AG04450 (cell line): ENCODE data around the gene LCE2C. TPM values are rescaled to one million over a fixed set of nuclear protein-coding genes. Genes with fewer than 3 reads are reported as not detected.

Source experiments
- CTCF ChIA-PET: fragments of 300-600, 350-600 bp; formaldehyde crosslinking; extraction: SDS; loops from one replicate; lab custom pipeline; 2022; ENCODE audit warnings: antibody characterized with exemption, inconsistent platforms; lab: Charles Lee
- POLR2A ChIA-PET: fragments of 350-600 bp; formaldehyde crosslinking; extraction: SDS; loops from one replicate; lab custom pipeline; 2021; ENCODE audit warnings: antibody characterized with exemption, inconsistent platforms; lab: Yijun Ruan, JAX
- DNase-seq: peaks from one replicate; pipeline ENCODE4 v3.0.0-alpha.2; 2011; ENCODE audit warnings: low read depth, low spot score
- H3K27ac ChIP-seq: one replicate; pipeline ENCODE4 v1.5.1; 2012; ENCODE audit warnings: low read depth, low read length, control low read depth
- H3K27me3 ChIP-seq: one replicate; pipeline ENCODE4 v1.6.0; 2012; ENCODE audit warnings: low read length; ENCODE audit not compliant: control insufficient read depth, insufficient read depth
- H3K4me3 ChIP-seq: 2 replicates; pipeline ENCODE4 v1.5.1; 2011; ENCODE audit warnings: mild to moderate bottlenecking, low read depth, low read length, control low read depth
- H3K9me3 ChIP-seq: 2 replicates; pipeline ENCODE4 v1.5.1; 2012; ENCODE audit warnings: low read length; ENCODE audit not compliant: control insufficient read depth, insufficient read depth
- polyA plus RNA-seq: library from polyadenylated mRNA; depleted of rRNA; stranded (reverse); fragments of >200 nt; gene quantifications from 2 replicates; pipeline ENCODE4 v1.2.3, GENCODE V29; 2011; rRNA removed
- TF ChIP-seq, protein P1 (sequence below): IDR thresholded peaks from 2 replicates; pipeline ENCODE4 v1.5.1; 2011; ENCODE audit warnings: low read depth, low read length, control low read depth, inconsistent platforms

The LCE2C gene
- polyA plus RNA-seq, 1 experiment, result not detected

DNA sequence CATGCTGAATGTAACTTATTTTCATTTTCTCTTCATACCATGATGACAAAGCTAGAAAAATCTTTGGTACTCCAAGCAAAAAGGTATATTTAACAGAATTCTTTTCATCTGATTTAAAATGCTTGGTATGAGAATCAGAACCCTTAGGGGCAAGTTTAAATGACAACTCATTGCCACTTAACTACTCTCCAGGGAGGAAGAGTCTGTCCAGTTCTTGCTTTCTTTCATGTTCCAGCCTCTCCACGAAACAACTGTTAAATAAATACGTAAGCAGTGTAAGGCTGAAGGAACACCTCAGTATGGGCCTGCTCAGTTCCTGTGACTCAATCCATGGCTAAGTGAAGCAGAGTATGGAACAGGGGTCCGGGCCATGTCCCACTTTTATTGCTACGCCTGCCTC is 24.7 kb downstream of the LCE2C start:
- Histone ChIP-seq H3K4me3 (no peak overlapping the region), H3K27ac (no peak overlapping the region), H3K9me3 (peaks cover 8% of the 10 kb centered on the region), H3K27me3 (no peaks in the 10 kb centered on the region)
- CTCF ChIA-PET, result no interaction called here
- TF ChIP-seq, protein P1, sequence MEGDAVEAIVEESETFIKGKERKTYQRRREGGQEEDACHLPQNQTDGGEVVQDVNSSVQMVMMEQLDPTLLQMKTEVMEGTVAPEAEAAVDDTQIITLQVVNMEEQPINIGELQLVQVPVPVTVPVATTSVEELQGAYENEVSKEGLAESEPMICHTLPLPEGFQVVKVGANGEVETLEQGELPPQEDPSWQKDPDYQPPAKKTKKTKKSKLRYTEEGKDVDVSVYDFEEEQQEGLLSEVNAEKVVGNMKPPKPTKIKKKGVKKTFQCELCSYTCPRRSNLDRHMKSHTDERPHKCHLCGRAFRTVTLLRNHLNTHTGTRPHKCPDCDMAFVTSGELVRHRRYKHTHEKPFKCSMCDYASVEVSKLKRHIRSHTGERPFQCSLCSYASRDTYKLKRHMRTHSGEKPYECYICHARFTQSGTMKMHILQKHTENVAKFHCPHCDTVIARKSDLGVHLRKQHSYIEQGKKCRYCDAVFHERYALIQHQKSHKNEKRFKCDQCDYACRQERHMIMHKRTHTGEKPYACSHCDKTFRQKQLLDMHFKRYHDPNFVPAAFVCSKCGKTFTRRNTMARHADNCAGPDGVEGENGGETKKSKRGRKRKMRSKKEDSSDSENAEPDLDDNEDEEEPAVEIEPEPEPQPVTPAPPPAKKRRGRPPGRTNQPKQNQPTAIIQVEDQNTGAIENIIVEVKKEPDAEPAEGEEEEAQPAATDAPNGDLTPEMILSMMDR, result no peak
- POLR2A ChIA-PET, result no interaction called here
- DNase-seq, result no peak

DNA sequence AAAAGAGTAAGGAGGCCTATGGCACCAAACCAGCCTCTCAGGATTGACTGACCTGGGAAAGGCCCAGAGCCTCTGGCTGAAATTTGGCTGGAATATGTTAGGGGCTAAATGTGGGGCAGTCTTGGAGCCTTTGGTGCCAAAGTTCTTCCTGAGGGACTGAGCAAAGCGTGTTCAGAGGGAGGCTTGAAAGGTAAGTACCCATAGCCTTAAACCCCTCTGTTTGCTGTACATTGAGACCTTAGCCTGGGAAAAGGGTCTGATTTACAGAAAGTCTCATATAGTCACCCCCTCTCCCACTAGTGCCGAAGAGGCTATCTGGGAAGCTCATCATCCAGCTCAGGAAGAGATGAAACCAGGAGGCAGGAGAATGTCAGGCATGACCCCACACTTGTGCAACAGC is 32.8 kb downstream of the LCE2C start, which contains the start of gene LCE4A:
Gene LCE4A, plus strand, starts transcription at position 301 of the 400 bp plus-strand sequence. CDS start 916 bp downstream, outside the sequence.
- H3K4me3 ChIP-seq, result no peak within 1 kb of the TSS
- H3K27ac ChIP-seq, result no peak within 1 kb of the TSS
- ChIA-PET POLR2A (no interaction called here), CTCF (no interaction called here)
- peaks cover 10% of the 10 kb centered on the region for H3K9me3 ChIP-seq
- no peak for DNase-seq
- H3K27me3 ChIP-seq, result no peaks in the 10 kb centered on the region
- TF ChIP-seq, protein P1, result no peak

DNA sequence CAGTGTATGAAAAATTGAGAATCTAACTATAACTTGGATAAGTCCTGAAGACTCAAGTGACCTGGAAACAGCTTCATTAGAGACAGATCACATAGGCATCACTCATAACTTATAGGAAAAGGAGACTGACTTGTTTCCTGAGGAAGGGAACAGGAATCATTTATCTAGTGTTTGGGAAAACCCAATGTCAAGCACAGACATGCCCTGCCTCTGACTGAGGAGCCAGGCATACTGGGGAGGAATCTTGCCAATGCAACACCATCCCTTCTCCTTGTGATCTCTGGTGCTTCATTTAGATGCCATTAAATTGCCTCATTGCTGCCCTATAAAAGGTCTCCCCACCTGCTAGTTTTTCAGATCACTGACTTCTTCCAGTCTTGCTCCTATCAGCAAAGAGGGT is 43.2 kb downstream of the LCE2C start:
- Histone ChIP-seq H3K4me3 (no peak overlapping the region), H3K27ac (no peak overlapping the region), H3K27me3 (no peaks in the 10 kb centered on the region), H3K9me3 (peaks cover 13% of the 10 kb centered on the region)
- ChIA-PET POLR2A (no interaction called here), CTCF (no interaction called here)
- DNase-seq, result no peak
- TF ChIP-seq, protein P1, result no peak

DNA sequence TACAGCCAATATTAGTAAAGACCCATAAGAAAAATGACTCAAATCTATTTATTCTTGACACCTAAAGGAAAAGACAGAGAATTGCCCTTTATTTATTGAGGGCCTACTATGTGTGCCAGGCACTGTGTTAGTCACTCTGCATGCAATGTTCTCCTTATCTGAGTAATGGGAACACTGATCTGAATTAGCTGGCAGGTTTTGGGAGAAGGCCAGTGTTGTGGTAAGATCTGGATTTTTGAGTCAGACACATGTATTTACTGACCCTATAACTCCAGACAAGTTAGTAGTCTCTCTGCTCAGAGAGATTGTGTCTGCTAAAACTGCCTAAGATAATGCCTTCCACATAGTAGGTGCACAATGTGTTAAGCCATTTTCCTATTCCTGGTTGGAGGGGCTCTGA is 50.2 kb downstream of the LCE2C start:
- H3K4me3 ChIP-seq, result no peak overlapping the region
- H3K27me3 ChIP-seq, result no peaks in the 10 kb centered on the region
- TF ChIP-seq, protein P1, result no peak
- POLR2A ChIA-PET, result no interaction called here
- CTCF ChIA-PET, result no interaction called here
- peaks cover 5% of the 10 kb centered on the region for H3K9me3 ChIP-seq
- no peak overlapping the region for H3K27ac ChIP-seq
- DNase-seq, result no peak

Other genes starting within 250 kb of the LCE2C start
- not detected in 2 replicates for gene LCE5A, start 164.5 kb upstream of the LCE2C start, polyA plus RNA-seq
- not detected in 2 replicates for gene CRCT1, start 160.8 kb upstream of the LCE2C start, polyA plus RNA-seq
- gene LCE3E, start 108.5 kb upstream of the LCE2C start, polyA plus RNA-seq, result not detected in 2 replicates
- not detected in 2 replicates for gene LCE3D, start 94.8 kb upstream of the LCE2C start, polyA plus RNA-seq
- not detected in 2 replicates for gene LCE3C, start 75.0 kb upstream of the LCE2C start, polyA plus RNA-seq
- gene LCE3B, start 61.5 kb upstream of the LCE2C start, polyA plus RNA-seq, result not detected in 2 replicates
- not detected in 2 replicates for gene LCE3A, start 52.2 kb upstream of the LCE2C start, polyA plus RNA-seq
- not detected in 2 replicates for gene LCE2D, start 11.9 kb upstream of the LCE2C start, polyA plus RNA-seq
- not detected in 2 replicates for gene LCE2B, start 10.8 kb downstream of the LCE2C start, polyA plus RNA-seq
- not detected in 2 replicates for gene LCE2A, start 23.1 kb downstream of the LCE2C start, polyA plus RNA-seq
- not detected in 2 replicates for gene LCE4A, start 32.9 kb downstream of the LCE2C start, polyA plus RNA-seq
- not detected in 2 replicates for gene KPRP, start 82.7 kb downstream of the LCE2C start, polyA plus RNA-seq
- not detected in 2 replicates for gene LCE1F, start 99.9 kb downstream of the LCE2C start, polyA plus RNA-seq
- gene LCE1E, start 111.0 kb downstream of the LCE2C start, polyA plus RNA-seq, result not detected in 2 replicates
- not detected in 2 replicates for gene LCE1D, start 121.4 kb downstream of the LCE2C start, polyA plus RNA-seq
- not detected in 2 replicates for gene LCE1C, start 131.4 kb downstream of the LCE2C start, polyA plus RNA-seq
- gene LCE1B, start 136.7 kb downstream of the LCE2C start, polyA plus RNA-seq, result not detected in 2 replicates
- not detected in 2 replicates for gene LCE1A, start 152.2 kb downstream of the LCE2C start, polyA plus RNA-seq
- not detected in 2 replicates for gene LCE6A, start 167.6 kb downstream of the LCE2C start, polyA plus RNA-seq
- not detected in 2 replicates for gene LCE7A, start 184.7 kb downstream of the LCE2C start, polyA plus RNA-seq
- not detected in 2 replicates for gene SMCP, start 203.0 kb downstream of the LCE2C start, polyA plus RNA-seq
- gene IVL, start 233.3 kb downstream of the LCE2C start, polyA plus RNA-seq, result not detected in 2 replicates